DOHH2 (cell line): ENCODE results near the gene HAL.

ENCODE experiments used
- CTCF ChIP-seq: fragments of 200-600 bp; sonication (generic); IDR thresholded peaks from one replicate; pipeline ENCODE4 v1.5.1; 2014; ENCODE audit warnings: antibody characterized with exemption, mild to moderate bottlenecking, low read depth, low read length; ENCODE audit not compliant: poor library complexity, severe bottlenecking
- EZH2phosphoT487 ChIP-seq: fragments of 200-600 bp; sonication (generic); IDR thresholded peaks from 2 replicates; pipeline ENCODE4 v1.6.1; 2017; ENCODE audit warnings: borderline replicate concordance, mild to moderate bottlenecking, antibody characterized with exemption, low read length, moderate library complexity, mixed read lengths

DNA sequence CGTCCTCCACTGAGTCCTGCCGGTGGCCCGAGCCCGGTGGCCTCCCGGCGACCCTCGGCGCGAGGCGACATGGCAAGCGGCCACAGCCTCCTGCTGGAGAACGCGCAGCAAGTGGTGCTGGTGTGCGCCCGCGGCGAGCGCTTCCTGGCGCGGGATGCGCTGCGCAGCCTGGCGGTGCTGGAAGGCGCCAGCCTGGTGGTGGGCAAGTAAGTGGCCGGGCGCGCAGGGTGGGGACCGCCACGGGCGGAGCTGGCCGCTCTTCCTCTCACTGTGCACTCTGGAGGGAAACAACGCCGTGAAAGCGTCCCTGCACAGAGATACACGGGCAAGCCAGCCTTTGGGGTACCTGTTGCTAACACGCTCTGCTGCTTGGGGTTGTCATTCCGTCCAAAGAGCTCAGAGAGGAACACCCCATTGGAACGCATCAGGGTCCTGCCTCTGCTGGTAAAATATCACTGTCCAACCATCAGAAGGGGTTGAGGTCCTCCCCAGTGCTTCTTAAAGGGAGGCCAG, 52.8 kb downstream of the HAL start, which contains the start of gene AMDHD1:
- TF ChIP-seq CTCF (peak; percentile 31), EZH2phosphoT487 (no peak)
